NCI-H69 (cell line): ENCODE data around the gene ALX4.

ENCODE experiments used
- DNase-seq: peaks from one replicate; lab custom pipeline; 2025; lab: John Stamatoyannopoulos, UW

The ALX4 gene

DNA sequence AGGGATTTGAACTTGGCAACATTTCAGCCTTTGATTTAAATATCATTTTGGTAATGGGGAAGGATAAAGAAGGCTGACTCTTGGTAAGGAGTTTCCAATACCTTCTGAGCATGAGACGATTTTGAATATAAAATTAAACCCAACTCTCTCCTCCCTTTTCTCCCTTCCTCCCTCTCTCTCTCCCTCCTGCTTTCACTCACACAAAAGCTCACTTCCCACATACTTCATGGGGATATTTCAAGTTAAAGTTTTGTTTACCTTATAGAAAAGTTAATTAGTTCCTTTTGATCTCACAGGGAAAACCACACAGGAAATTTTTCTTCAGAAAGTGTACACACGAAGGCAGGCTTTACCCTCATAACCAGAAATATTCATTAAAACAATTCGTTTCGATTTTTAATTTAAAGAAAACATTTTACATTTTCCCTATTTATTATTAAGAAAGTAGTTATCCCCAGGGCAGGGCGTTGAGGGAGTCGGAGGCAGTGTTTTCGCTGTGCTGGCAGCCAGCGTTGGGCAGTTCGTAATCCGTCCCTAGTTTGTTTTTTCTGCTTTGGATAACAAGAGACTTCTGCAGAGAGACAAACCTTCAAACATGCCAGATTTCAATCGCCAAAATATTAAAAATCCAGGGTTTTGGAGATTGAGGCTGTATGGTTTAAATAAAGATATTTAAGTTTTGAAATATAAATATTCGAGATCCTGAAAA, 25.3 kb upstream of the ALX4 start:
- no peak for DNase-seq

- DNase-seq, result peak; percentile 13
Measured at GRCh38 chr11:44334356-44335004, 24.5 kb upstream of the ALX4 start.

DNA sequence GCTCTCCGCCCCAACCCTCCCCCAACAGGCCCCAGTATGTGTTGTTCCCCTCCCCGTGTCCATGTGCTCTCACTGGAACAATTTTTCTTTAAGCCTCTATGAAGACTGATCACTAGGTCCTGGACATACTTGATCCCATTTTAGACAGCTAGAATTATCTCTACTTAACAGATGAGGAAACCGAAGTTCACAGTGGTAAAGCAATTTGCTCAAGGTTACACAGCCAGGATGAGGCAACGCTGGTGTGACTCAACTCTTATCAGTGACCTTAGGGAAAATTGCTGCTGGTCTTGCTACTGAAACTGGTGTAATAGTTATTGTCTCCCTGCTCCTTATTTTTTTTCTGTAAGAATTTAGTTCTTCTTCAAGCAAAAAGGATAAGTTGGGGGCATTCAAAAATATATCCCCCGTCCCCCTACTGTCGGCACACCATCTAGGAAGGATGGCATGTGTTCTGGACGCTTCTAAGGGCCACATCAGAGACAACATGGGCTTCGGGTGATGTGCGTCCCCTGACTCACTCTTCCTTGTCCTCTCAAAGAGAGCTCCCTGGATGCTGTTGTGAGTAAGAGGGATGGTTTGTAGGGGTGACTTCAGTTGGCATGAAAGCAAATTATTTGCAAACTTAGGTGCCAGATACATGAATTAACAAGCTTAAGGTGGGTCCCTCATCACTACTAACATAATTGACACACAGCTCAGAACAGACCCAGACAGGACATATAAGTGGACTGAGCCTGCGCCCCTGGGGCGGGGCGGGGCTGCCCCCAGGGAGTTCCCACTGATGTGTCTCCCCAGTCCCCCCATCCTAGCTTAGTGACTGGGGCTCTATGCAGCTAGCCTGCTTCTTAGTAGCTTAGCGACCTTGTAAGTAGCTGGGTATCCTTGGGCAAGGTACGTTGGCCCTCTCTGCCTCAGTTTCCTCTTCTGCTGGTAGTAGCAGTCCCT, 23.6 kb upstream of the ALX4 start:
- no peak for DNase-seq

DNA sequence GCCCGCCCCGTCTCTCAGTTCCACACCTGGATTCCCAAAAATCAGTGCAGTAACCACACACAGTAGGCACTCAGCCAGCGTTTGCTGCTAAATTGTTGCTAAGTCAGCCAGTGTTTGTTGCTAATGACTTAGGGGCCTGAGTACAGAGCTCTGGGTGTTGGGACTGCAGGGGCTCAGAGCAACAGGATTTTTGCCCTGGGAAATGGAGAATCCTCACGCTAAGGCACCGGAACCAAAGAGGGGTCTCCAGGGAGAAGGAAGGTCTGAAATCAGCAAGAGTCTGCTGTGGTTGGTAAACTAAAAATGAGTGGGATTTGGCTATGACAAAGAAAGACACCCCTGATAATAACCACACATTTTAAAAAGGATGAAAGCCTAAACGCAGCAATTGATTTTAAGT, 22.7 kb upstream of the ALX4 start:
- no peak for DNase-seq

DNA sequence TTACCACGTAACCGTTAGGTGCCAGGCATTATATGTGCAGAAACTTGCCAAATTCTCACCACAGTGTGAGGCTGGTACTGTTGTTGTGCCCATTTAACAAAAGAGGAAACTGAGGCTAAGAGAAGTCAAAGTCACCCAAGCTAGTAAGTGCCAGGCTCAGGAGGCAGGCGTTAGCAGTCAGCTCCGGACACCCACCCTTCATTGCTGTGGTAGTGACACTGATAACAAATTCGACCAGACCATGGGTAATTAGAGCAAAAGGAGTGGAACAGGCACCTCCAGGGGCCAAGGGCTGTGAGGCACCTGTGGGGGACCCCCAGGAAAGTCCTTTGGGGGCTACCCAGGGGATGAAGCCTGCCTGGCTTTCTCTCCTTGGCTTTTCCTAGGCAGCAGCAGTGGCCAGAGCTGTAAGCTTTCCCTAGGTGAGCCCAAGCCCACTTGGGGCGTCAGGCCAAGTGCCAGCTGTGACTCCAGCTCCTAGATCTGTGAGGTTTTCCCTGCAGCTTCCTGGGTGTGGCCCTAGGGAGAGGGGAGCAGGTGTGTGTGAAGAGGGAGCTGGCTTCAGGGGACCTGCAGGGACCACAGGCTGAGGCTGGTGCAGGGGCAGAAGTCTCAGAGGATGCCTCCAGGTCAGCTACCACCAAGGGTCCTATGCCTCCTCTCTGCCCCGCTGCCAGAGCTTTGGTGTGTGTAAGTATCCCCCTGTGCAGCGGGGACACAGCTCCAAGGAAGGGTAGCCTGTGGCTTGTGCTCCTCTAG, 19.7 kb upstream of the ALX4 start:
- DNase-seq, result peak; percentile 90

DNA sequence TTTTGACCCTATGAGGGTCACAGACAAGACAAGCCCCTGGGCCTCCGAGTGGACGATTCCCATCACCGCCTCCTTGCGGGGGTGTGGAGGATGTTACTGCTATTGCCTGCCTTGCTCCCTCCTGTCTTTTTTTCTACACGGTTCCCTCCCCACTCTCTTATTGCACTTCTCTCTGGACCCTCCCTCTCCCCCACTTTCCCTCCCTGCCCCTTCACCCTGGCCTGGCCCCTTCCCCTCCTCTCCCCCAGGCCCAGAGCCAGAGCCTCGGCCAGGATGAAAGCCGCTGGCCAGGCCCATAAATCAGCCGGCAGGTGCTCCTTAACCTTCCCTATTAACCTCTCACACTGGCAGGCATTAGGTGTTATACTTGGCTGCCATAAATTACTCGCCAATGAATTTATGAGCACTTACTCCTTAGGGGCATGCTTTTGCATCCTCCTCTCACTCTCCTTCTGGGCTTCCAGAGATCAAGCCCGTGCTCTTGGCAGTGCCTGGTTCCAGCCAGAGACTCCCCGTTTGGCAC, 18.3 kb upstream of the ALX4 start:
- peak; percentile 79 for DNase-seq

- peak; percentile 57 for DNase-seq
Measured at GRCh38 chr11:44327730-44328129, 17.8 kb upstream of the ALX4 start.

- peak; percentile 75 for DNase-seq
Measured at GRCh38 chr11:44326615-44327475, 16.9 kb upstream of the ALX4 start.

GRCh38 chr11:44325698-44326097, 15.8 kb upstream of the ALX4 start:
- no peak for DNase-seq

GRCh38 chr11:44324749-44325525, 15.0 kb upstream of the ALX4 start:
- peak; percentile 85 for DNase-seq

DNA sequence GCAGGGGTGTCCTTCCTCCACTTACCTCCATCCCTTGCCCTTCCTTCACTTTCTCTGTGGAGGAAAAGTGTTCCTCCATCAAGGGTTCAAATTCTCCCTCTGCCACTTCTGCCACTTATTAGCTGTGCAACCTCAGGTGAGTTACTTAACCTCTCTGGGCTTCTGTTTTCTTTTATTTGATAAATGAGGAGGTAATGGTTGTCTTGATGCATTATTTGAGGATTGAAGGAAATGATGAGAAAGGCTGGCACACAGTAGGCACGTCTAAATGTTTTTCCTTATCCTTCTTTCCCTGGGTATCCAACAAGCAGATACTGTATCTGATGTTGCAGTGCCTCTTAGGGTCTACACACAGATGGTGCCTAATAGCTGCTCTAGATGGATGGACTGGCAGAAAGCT, 14.3 kb upstream of the ALX4 start:
- no peak for DNase-seq

GRCh38 chr11:44322243-44322642, 12.3 kb upstream of the ALX4 start:
- DNase-seq, result no peak

- no peak for DNase-seq
Measured at GRCh38 chr11:44321059-44321458, 11.1 kb upstream of the ALX4 start.

DNA sequence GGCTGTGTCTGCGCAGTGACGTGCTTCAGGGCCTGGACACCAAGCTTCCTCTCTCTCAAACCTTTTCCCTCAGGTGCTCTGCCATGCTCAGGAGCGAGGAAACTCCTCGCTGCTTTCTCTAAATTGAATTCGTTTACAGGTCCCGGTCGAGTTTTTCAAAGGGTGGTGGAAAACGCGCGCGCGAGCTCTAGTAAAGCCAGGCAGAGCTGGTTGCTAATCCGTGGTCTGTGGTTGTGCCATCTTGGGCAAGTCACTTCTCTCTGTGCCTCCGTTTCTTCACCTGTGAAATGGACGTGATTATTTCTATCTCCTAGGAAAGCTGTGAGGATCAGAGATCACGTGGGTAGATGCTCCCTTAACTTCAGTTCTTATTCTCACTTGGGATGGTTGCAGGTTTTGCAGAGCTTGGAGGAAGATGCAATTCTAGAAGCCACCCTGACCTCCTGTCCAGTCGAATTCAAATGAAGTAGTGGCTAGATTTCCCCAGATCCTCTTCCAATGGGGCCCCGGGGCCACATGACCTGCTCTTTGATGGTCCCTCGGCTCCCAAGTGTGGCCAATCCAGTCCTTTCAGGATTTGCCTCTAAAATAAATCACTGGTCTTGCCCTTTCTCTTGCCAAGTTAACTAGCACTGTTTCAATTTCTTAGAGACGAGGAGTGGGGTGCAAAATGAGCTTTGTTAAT, 10.5 kb upstream of the ALX4 start:
- no peak for DNase-seq

GRCh38 chr11:44319552-44320288, 9.8 kb upstream of the ALX4 start:
- no peak for DNase-seq

GRCh38 chr11:44319170-44319551, 9.2 kb upstream of the ALX4 start:
- no peak for DNase-seq

GRCh38 chr11:44318369-44318768, 8.4 kb upstream of the ALX4 start:
- no peak for DNase-seq

DNA sequence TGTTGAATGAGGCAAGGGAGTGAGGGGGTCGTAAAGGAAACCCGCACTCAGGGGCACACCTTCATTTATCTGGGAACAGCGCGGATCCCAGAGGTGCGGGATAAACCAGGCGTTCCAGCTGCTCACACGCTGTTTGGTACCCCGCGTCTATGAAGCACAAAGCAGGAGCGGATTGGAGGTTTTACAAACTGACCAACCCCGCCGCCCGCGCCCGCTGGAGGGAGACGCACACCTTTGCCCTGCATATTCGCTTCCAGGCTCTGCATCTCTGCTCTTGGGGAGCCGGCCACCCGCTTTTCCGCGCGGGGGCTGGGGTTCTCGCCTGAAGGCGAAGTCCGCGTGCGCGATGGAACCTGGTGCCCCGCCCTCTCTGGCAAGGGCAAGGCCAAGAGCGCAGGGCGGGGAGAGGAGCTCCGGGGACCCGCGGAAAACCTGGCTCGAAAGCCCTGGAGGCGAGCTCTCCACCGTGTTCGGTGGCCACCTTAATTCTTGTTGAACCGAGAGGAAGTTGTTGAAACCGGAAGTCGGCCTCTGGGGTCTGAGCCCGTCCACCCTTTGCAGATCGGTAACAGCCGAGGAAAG, 6.8 kb upstream of the ALX4 start:
- DNase-seq, result peak; percentile 92
